Activated T-cell treated with anti-CD3 and anti-CD28 coated beads, Interleukin-2, amount 50 U/mL, for 4 hours (primary cell): ENCODE data around the gene CD200R1L. TPM values are rescaled to one million over a fixed set of nuclear protein-coding genes. Genes with fewer than 3 reads are reported as not detected.

Experiments used
- ATAC-seq, 2 donors: fragments of 200-7000 bp; cut with Tn5 transposase; one replicate each; pipeline ENCODE4 v1.10.0; 2021
- DNase-seq: peaks from one replicate; pipeline ENCODE4 v3.0.0-alpha.2; 2020
- H3K27me3 Mint-ChIP-seq: one replicate; pipeline ENCODE4 v1.8.0; 2021; ENCODE audit warnings: low read depth, mixed read lengths
- H3K36me3 Mint-ChIP-seq: one replicate; pipeline ENCODE4 v1.8.0; 2022; ENCODE audit warnings: mixed read lengths; ENCODE audit not compliant: insufficient read depth
- H3K4me1 Mint-ChIP-seq: one replicate; pipeline ENCODE4 v1.8.0; 2021; ENCODE audit warnings: low read depth, mixed read lengths
- H3K4me3 Mint-ChIP-seq: one replicate; pipeline ENCODE4 v1.8.0; 2021; ENCODE audit warnings: mild to moderate bottlenecking, moderate library complexity, mixed read lengths
- H3K9me3 Mint-ChIP-seq: one replicate; pipeline ENCODE4 v1.8.0; 2021; ENCODE audit warnings: mixed read lengths
- total RNA-seq, 3 donors: library from RNA; stranded (reverse); gene quantifications; one replicate each; pipeline ENCODE4 v1.2.1, GENCODE V29; 2021

The CD200R1L gene
- total RNA-seq: not detected

GRCh38 chr3:112846764-112847163 lies at the start of gene CD200R1L:
CD200R1L (minus strand) TSS chr3:112846864; CDS start chr3:112829367, 17,497 bp downstream.
- Mint-ChIP-seq H3K36me3 (peaks cover 7% of the 10 kb centered on the region), H3K27me3 (no peaks in the 10 kb centered on the region), H3K4me3 (peak within 1 kb of the TSS; percentile 1), H3K9me3 (peaks cover 24% of the 10 kb centered on the region), H3K4me1 (peaks cover 25% of the 10 kb centered on the region)
- DNase-seq (no peak), ATAC-seq (no peak)

- no peak for ATAC-seq
- Mint-ChIP-seq H3K4me1 (no peaks in the 10 kb centered on the region), H3K9me3 (peaks cover 3% of the 10 kb centered on the region), H3K4me3 (no peak overlapping the region), H3K27me3 (no peaks in the 10 kb centered on the region), H3K36me3 (no peaks in the 10 kb centered on the region)
- DNase-seq: no peak
These were observed 47.6 kb upstream of the CD200R1L start for GRCh38 chr3:112894258-112894657.

- peaks cover 3% of the 10 kb centered on the region for H3K9me3 Mint-ChIP-seq
- no peak overlapping the region for H3K4me3 Mint-ChIP-seq
These were observed 42.7 kb upstream of the CD200R1L start for GRCh38 chr3:112889357-112889756.

DNA sequence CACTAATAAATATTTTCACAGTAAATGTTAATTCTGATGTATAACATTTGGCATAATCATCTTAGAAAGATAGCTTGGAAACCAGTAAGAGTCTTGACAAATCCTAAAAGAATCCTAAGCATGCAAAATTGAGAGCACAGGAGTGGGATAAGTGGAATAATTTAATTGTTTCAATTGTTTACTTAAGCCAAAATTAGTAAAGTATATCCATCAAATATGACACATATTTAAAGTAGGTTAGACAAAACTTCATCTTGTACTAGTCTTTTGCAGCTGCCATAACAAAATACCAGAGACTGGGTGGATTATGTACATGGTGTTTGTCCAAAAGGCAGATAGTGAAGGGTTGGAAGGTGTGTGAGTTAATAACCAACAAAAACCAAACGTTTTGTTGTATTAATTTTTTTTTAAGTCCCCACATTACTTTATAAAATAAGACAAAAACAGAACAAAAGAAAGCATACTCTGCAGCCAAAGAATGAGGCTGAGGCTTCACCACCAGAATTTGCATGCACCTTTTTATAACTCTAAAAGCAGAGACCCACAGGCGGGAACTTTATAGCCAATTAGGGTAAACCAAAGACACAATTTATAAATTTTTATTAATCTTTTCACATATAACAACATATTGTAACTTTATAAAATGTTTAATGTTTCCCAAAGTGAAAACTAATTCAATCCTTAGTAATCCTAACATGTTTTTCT lies 41.9 kb upstream of the CD200R1L start:
- DNase-seq (no peak), ATAC-seq (no peak)
- Mint-ChIP-seq H3K4me1 (no peaks in the 10 kb centered on the region), H3K9me3 (peaks cover 1% of the 10 kb centered on the region), H3K36me3 (peaks cover 3% of the 10 kb centered on the region), H3K4me3 (no peak overlapping the region), H3K27me3 (no peaks in the 10 kb centered on the region)

More at GRCh38 chr3:112889357-112889756, 42.7 kb upstream of the CD200R1L start:
- Mint-ChIP-seq H3K36me3 (no peaks in the 10 kb centered on the region), H3K4me1 (no peaks in the 10 kb centered on the region), H3K27me3 (no peaks in the 10 kb centered on the region)
- DNase-seq (no peak), ATAC-seq (no peak)

GRCh38 chr3:112884678-112885290 lies 38.1 kb upstream of the CD200R1L start:
- no peaks in the 10 kb centered on the region for H3K4me1 Mint-ChIP-seq
- no peaks in the 10 kb centered on the region for H3K27me3 Mint-ChIP-seq
- H3K4me3 Mint-ChIP-seq: no peak overlapping the region
- peaks cover 3% of the 10 kb centered on the region for H3K36me3 Mint-ChIP-seq
- no peaks in the 10 kb centered on the region for H3K9me3 Mint-ChIP-seq
- no peak for ATAC-seq
- DNase-seq: no peak

GRCh38 chr3:112881891-112882290 lies 35.2 kb upstream of the CD200R1L start:
- no peak for ATAC-seq

DNA sequence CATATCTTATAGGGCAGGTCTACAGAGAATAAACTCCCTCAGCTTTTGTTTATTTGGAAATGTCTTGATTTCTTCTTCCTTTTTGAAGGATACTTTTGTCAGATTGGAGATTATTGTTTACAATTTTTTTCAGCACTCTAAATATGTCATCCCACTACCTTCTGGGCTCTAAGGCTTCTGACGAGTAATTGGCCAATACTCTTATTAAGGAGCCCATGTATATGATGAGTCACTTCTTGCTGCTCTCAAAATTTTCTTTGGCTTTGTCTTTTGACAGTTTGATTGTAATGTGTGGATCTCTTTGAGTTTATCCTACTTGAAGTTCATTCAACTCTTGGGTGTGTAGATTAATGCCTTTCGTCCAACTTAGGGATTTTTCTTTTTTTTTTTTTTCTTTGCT lies 28.9 kb upstream of the CD200R1L start:
- no peak for ATAC-seq

More at GRCh38 chr3:112881891-112882290, 35.2 kb upstream of the CD200R1L start:
- H3K4me1 Mint-ChIP-seq: no peaks in the 10 kb centered on the region
- H3K9me3 Mint-ChIP-seq: no peaks in the 10 kb centered on the region
- peaks cover 3% of the 10 kb centered on the region for H3K36me3 Mint-ChIP-seq
- no peak for DNase-seq
- H3K27me3 Mint-ChIP-seq: no peaks in the 10 kb centered on the region
- no peak overlapping the region for H3K4me3 Mint-ChIP-seq

DNA sequence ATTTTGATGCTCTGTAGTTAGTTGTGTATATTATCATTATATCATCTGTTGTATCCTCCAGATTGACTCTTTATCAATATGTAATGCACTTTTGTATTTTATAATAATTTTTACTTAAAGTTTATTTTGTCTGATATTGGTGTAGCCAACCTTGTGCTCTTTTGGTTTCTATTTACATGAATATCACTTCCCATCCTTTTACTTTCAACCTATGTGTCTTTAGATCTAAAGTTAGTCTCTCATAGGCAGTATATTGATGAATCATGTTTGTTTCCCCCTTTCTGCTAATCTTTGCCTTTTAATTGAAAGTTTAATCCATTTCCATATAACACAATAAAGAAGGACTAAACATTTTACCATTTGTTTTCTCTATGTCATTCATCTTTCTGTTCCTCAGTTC lies 28.1 kb upstream of the CD200R1L start:
- Mint-ChIP-seq H3K4me3 (no peak overlapping the region), H3K36me3 (peaks cover 2% of the 10 kb centered on the region), H3K4me1 (peaks cover 4% of the 10 kb centered on the region), H3K9me3 (peaks cover 21% of the 10 kb centered on the region), H3K27me3 (no peaks in the 10 kb centered on the region)
- ATAC-seq (no peak), DNase-seq (no peak)

More for the DNA sequence above, 28.9 kb upstream of the CD200R1L start:
- Mint-ChIP-seq H3K4me3 (no peak overlapping the region), H3K27me3 (no peaks in the 10 kb centered on the region), H3K4me1 (peaks cover 4% of the 10 kb centered on the region), H3K9me3 (peaks cover 14% of the 10 kb centered on the region), H3K36me3 (peaks cover 2% of the 10 kb centered on the region)
- DNase-seq: no peak

GRCh38 chr3:112873632-112874031 lies 27.0 kb upstream of the CD200R1L start:
- Mint-ChIP-seq H3K36me3 (peaks cover 2% of the 10 kb centered on the region), H3K4me1 (peaks cover 4% of the 10 kb centered on the region), H3K27me3 (no peaks in the 10 kb centered on the region), H3K4me3 (no peak overlapping the region), H3K9me3 (peaks cover 24% of the 10 kb centered on the region)
- ATAC-seq (no peak), DNase-seq (no peak)

DNA sequence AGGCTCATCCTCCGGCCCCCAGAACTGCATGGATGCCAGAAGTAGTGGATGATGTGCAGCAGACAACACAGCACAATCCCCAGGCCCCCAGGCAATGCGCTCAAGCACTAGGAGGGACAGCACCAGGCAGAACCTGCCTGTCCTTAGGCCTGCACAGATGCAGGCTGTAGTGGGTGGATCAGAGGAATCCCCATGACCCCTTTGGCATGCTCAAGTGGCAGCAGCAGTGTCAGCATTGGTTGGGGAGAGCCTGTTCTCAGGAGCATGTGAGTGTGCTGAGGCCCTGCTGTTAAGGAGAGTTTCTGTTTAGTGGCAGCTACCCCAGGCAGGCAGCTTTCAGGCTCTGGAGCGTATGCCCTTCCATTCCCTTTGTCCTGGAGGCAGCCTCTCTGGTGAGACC lies 25.1 kb upstream of the CD200R1L start:
- Mint-ChIP-seq H3K27me3 (no peaks in the 10 kb centered on the region), H3K9me3 (peaks cover 24% of the 10 kb centered on the region), H3K4me3 (no peak overlapping the region), H3K4me1 (peaks cover 4% of the 10 kb centered on the region), H3K36me3 (peaks cover 2% of the 10 kb centered on the region)
- DNase-seq (no peak), ATAC-seq (no peak)

DNA sequence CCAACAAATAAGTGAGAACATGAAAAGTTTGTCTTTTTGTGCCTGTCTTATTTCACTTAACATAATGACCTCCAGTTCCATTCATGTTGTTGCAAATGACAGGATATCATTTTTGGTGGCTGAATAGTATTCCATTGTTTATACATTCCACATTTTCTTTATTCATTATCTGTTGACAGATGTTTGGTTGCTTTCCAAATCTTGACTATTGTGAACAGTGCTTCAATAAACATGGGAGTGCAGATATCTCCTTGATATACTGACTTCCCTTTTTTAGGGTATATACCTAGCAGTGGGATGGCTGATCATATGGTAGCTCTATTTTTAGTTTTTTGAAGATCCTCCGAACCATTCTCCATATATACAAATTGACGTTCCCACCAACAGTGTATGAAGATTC lies 19.1 kb upstream of the CD200R1L start:
- Mint-ChIP-seq H3K4me3 (no peak overlapping the region), H3K4me1 (peaks cover 3% of the 10 kb centered on the region), H3K27me3 (no peaks in the 10 kb centered on the region), H3K36me3 (no peaks in the 10 kb centered on the region), H3K9me3 (peaks cover 16% of the 10 kb centered on the region)
- no peak for DNase-seq
- no peak for ATAC-seq

- Mint-ChIP-seq H3K27me3 (no peaks in the 10 kb centered on the region), H3K36me3 (no peaks in the 10 kb centered on the region), H3K4me3 (no peak overlapping the region), H3K9me3 (peaks cover 8% of the 10 kb centered on the region), H3K4me1 (peaks cover 33% of the 10 kb centered on the region)
- no peak for ATAC-seq
- no peak for DNase-seq
These were observed 14.2 kb upstream of the CD200R1L start for GRCh38 chr3:112860898-112861297.

DNA sequence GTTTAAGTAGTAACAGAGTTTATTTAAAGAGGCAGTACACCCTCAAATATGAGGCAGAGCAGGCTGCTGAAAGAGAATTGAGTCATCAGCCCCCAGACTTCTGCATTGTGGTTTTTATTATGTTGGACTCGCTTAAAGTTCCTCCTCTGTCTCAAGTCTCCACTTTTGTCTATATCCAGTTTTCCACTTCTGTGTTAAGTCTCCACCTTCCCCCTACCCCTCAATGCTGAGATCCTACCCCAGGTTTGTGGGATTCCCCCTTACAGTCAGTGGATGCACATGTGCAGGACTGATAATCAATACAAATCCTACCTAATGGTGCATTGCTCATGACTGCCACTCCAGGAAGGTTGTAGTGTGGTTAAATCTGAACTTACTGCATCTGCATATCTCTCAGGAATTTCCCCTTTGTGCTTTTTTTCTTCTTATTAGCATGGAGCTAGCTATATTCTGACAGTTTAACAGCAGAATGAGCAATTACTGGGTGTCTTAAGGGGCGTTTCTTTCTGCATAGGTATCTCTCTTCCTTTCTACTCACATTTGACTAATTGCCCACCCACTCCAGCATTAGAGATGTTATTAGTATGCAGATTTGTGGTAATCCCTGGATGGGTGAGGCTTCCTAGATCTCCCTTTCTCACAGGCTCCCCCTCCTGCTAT lies 11.9 kb upstream of the CD200R1L start:
- Mint-ChIP-seq H3K36me3 (no peaks in the 10 kb centered on the region), H3K4me1 (peaks cover 31% of the 10 kb centered on the region), H3K9me3 (peaks cover 12% of the 10 kb centered on the region), H3K4me3 (peak overlapping the region; percentile 31), H3K27me3 (no peaks in the 10 kb centered on the region)
- DNase-seq: no peak
- peak; percentile 87 to 90 for ATAC-seq

- Mint-ChIP-seq H3K27me3 (no peaks in the 10 kb centered on the region), H3K36me3 (no peaks in the 10 kb centered on the region), H3K9me3 (peaks cover 15% of the 10 kb centered on the region), H3K4me1 (peaks cover 31% of the 10 kb centered on the region), H3K4me3 (peak overlapping the region; percentile 31)
- DNase-seq (no peak), ATAC-seq (no peak)
These were observed 10.9 kb upstream of the CD200R1L start for GRCh38 chr3:112857526-112857925.

DNA sequence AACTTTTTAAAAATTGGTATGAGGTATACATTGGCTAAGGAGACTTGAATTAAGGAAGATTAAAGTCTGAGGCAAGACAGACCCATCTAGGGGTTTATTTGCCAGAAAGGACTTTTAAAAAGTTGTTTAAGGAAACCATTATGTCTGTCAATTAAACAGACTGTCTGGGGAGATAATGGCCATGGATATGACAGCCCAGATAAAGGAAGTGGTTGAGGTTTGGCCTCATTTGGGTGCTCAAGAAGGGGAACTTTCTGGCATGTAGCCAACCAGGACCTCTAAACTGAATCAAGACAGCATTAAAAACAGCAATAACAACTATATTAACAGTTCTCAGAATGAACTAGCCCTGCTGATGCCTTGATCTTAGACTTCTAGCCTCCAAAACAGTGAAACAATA lies 9.9 kb upstream of the CD200R1L start:
- ATAC-seq: no peak
- no peak overlapping the region for H3K4me3 Mint-ChIP-seq

More for the DNA sequence above, 9.9 kb upstream of the CD200R1L start:
- Mint-ChIP-seq H3K9me3 (peaks cover 25% of the 10 kb centered on the region), H3K4me1 (peaks cover 31% of the 10 kb centered on the region), H3K36me3 (peaks cover 5% of the 10 kb centered on the region), H3K27me3 (no peaks in the 10 kb centered on the region)
- DNase-seq: no peak
